HepG2 (cell line): ENCODE data around the gene NME2. TPM values are rescaled to one million over a fixed set of nuclear protein-coding genes. Genes with fewer than 3 reads are reported as not detected.

ENCODE experiments used
- ATAC-seq: fragments of 200-7000 bp; cut with Tn5 transposase; 3 replicates; pipeline ENCODE4 v1.9.1; 2020; ENCODE audit warnings: mild to moderate bottlenecking, moderate library complexity
- BruUV-seq: library from RNA; stranded (reverse); fragments of 400-500 nt; replicated peaks from 2 replicates; lab custom pipeline; 2021; lab: Mats Ljungman, UMichigan
- CTCF ChIA-PET: fragments of 300-600 bp; formaldehyde crosslinking; extraction: SDS; loops from one replicate; lab custom pipeline; 2021; ENCODE audit warnings: low total read pairs, inconsistent platforms, low intra/inter-chr PET ratio; lab: Yijun Ruan, JAX
- POLR2A ChIA-PET: fragments of 350-600 bp; sonication (Branson Sonifier 250); formaldehyde crosslinking; loops from one replicate; lab custom pipeline; 2020; ENCODE audit warnings: antibody characterized with exemption, inconsistent platforms; lab: Yijun Ruan, JAX
- DNase-seq: peaks from one replicate; pipeline ENCODE4 v3.0.0-alpha.2; 2015; ENCODE audit warnings: low spot score
- FAIRE-seq: peaks from 3 replicates; lab custom pipeline; 2011; peaks lifted over from hg19 to GRCh38; lab: Jason Lieb, UNC
- H2AFZ ChIP-seq: one replicate; pipeline ENCODE4 v1.6.1; 2011; ENCODE audit warnings: low read length, inconsistent platforms
- H3K27ac ChIP-seq: fragments of 300-600 bp; 3 replicates; pipeline ENCODE4 v1.8.0; 2011; ENCODE audit warnings: mixed run types, mild to moderate bottlenecking, mixed read lengths, low read length, inconsistent platforms; ENCODE audit not compliant: insufficient read depth; ENCODE audit errors: extremely low read length
- H3K27me3 ChIP-seq, 2 experiments: fragments of 200-600 bp in 1 of 2; 2 replicates in 1 of 2; 3 replicates in 1 of 2; pipeline versions ENCODE4 v1.6.0 to v1.8.0; 2011; ENCODE audit warnings: low read length in 2 of 2, mild to moderate bottlenecking in 2 of 2, moderate library complexity in 2 of 2, inconsistent platforms in 1 of 2; ENCODE audit not compliant: insufficient read depth in 2 of 2, control insufficient read depth in 1 of 2
- H3K36me3 ChIP-seq, 2 experiments: fragments of 200-600 bp in 1 of 2; replicated peaks in 1 of 2; 2 replicates in 1 of 2; 3 replicates in 1 of 2; pipeline versions ENCODE4 v1.5.1 to v1.8.0; 2011; ENCODE audit warnings: low read length in 2 of 2, inconsistent platforms in 1 of 2; ENCODE audit not compliant: insufficient read depth in 2 of 2, control insufficient read depth in 1 of 2
- H3K4me1 ChIP-seq: 2 replicates; pipeline ENCODE4 v1.5.1; 2012; ENCODE audit warnings: low read length, inconsistent platforms; ENCODE audit not compliant: insufficient read depth
- H3K4me2 ChIP-seq: 2 replicates; pipeline ENCODE4 v1.6.0; 2011; ENCODE audit warnings: low read depth, low read length, inconsistent platforms
- H3K4me3 ChIP-seq, 3 experiments: fragments of 200-600 bp in 1 of 3; sonication (generic), shearing (Covaris generic) in 1 of 3; replicated peaks in 1 of 3; 2 replicates each; pipeline ENCODE4 v1.5.1; 2011 to 2016; ENCODE audit warnings: low read length in 3 of 3, inconsistent platforms in 2 of 3, low read depth in 2 of 3, mild to moderate bottlenecking in 2 of 3, control low read depth in 1 of 3, mixed read lengths in 1 of 3; ENCODE audit not compliant: insufficient read depth in 1 of 3
- H3K79me2 ChIP-seq: one replicate; pipeline ENCODE4 v1.6.1; 2011; ENCODE audit warnings: low read length, inconsistent platforms; ENCODE audit not compliant: insufficient read depth
- H3K9ac ChIP-seq: 2 replicates; pipeline ENCODE4 v1.6.0; 2011; ENCODE audit warnings: mild to moderate bottlenecking, low read depth, low read length, inconsistent platforms; ENCODE audit not compliant: insufficient read depth
- H3K9me3 ChIP-seq: 2 replicates; pipeline ENCODE4 v1.5.1; 2012; ENCODE audit warnings: mild to moderate bottlenecking, low read length
- H4K20me1 ChIP-seq: 2 replicates; pipeline ENCODE4 v1.6.0; 2011; ENCODE audit warnings: inconsistent platforms, mild to moderate bottlenecking, low read length, moderate library complexity; ENCODE audit not compliant: insufficient read depth
- BCLAF1 ChIP-seq: fragments of 450-650 bp; IDR thresholded peaks from 2 replicates; pipeline ENCODE4 v1.6.1; 2017; ENCODE audit warnings: mild to moderate bottlenecking
- IRF2 ChIP-seq: IDR thresholded peaks from 2 replicates; pipeline ENCODE4 v1.6.1; 2018; ENCODE audit warnings: missing genetic modification reagents, missing compliant biosample characterization
- KLF16 ChIP-seq, 2 experiments: sonication (generic) in 1 of 2; formaldehyde crosslinking in 1 of 2; IDR thresholded peaks; 2 replicates each; pipeline versions ENCODE4 v1.6.1 to v1.8.0; 2016 to 2023; ENCODE audit warnings: missing genetic modification reagents in 2 of 2, missing compliant biosample characterization in 1 of 2
- REST ChIP-seq, 2 experiments: IDR thresholded peaks; 2 replicates each; pipeline ENCODE4 v1.6.1; 2011 to 2012; ENCODE audit warnings: low read length in 2 of 2, borderline replicate concordance in 1 of 2, low read depth in 1 of 2, mild to moderate bottlenecking in 1 of 2, moderate library complexity in 1 of 2
- ZNF121 ChIP-seq: sonication (generic); formaldehyde crosslinking; IDR thresholded peaks from 2 replicates; pipeline ENCODE4 v1.5.0; 2020; ENCODE audit warnings: mild to moderate bottlenecking, missing genetic modification reagents
- ZNF296 ChIP-seq: sonication (generic); formaldehyde crosslinking; conservative IDR thresholded peaks from 2 replicates; pipeline ENCODE4 v1.5.0; 2020; ENCODE audit warnings: mild to moderate bottlenecking, missing genetic modification reagents
- ZNF407 ChIP-seq: sonication (generic); formaldehyde crosslinking; IDR thresholded peaks from one replicate; pipeline ENCODE4 v1.5.1; 2020; ENCODE audit warnings: mild to moderate bottlenecking, missing genetic modification reagents; ENCODE audit errors: not compliant biosample characterization
- ZNF746 ChIP-seq: sonication (generic); formaldehyde crosslinking; IDR thresholded peaks from 2 replicates; pipeline ENCODE4 v1.8.0; 2022; ENCODE audit warnings: mild to moderate bottlenecking, missing genetic modification reagents
- ZSCAN31 ChIP-seq: sonication (generic); formaldehyde crosslinking; IDR thresholded peaks from 2 replicates; pipeline ENCODE4 v1.5.0; 2020; ENCODE audit warnings: low read depth, mild to moderate bottlenecking, missing genetic modification reagents
- WGBS: methylation state at CpG from one replicate; pipeline ENCODE4 v1.1.6; 2017; ENCODE audit warnings: low lambda C conversion rate; 5-methylcytosine and 5-hydroxymethylcytosine counted together
- in situ Hi-C: cut with HindIII; loops from 2 replicates; pipeline ENCODE4 v1.10.0; 2017; ENCODE audit warnings: low pct_unique_long_range_greater_than_20kb; ENCODE audit not compliant: extremely low pct_ligation_motif_present
- intact Hi-C: fragments of 100-400 bp; cut with micrococcal nuclease; formaldehyde crosslinking; loops from one replicate; pipeline ENCODE4 v1.10.0; 2022; ENCODE audit not compliant: unreplicated experiment
- polyA plus RNA-seq, 8 experiments: library from polyadenylated mRNA; depleted of rRNA in 3 of 8; stranded (reverse) in 7 of 8; unstranded in 1 of 8; fragments of >200 nt; fragmentation: Illumina TruSeq in 4 of 8; extraction: Trizol in 4 of 8; gene quantifications; 2 replicates each; pipeline versions ENCODE4 v1.2.1 to v1.2.3, GENCODE V29; 2011 to 2016; ENCODE audit warnings: low read depth in 4 of 8, missing spikeins in 1 of 8, mixed read lengths in 1 of 8; ENCODE audit not compliant: insufficient read depth in 1 of 8
- total RNA-seq, 5 experiments: library from RNA; depleted of rRNA; stranded (reverse); fragments of >200 nt; fragmentation: Illumina TruSeq; extraction: Trizol; gene quantifications; 2 replicates each; pipeline ENCODE4 v1.2.3, GENCODE V29; 2016; ENCODE audit warnings: low read depth in 1 of 5

Gene NME2
- total and polyA plus RNA-seq, 2 of the 13 experiments (the other 11 are each of a cell fraction or from before 2014, with no cell fraction given) = 790 to 1,213 TPM

- no peaks in the 10 kb centered on the region for H3K9me3 ChIP-seq
- intact Hi-C loops (no loop called here), in situ Hi-C loops (loop anchor here (5.0 kb wide), 1 partner anchor 149 kb away; no protein-coding TSS in a partner anchor)
- no peaks in the 10 kb centered on the region for H4K20me1 ChIP-seq
- ChIA-PET CTCF (interaction anchor here (3.3 kb wide), 1 partner anchor 150 kb away, joined by 38 read pairs; no protein-coding TSS in a partner anchor), POLR2A (no interaction called here)
- H3K4me1 ChIP-seq = peaks cover 61% of the 10 kb centered on the region
- peak overlapping the region; percentile 87 for H2AFZ ChIP-seq
- no peak overlapping the region for H3K9ac ChIP-seq
- WGBS = 25% methylated on average over 5 of the region's 5 CpGs
- FAIRE-seq = no peak
- no TSS peak for BruUV-seq
- no peak overlapping the region for H3K4me3 ChIP-seq
- peaks cover 25% of the 10 kb centered on the region for H3K79me2 ChIP-seq
- H3K27me3 ChIP-seq = no peaks in the 10 kb centered on the region; a peak in 1 of 5 replicates
- DNase-seq = no peak
- no peak for ATAC-seq
- peaks cover 0 to 6% of the 10 kb centered on the region in 2 experiments; a peak in 2 of 5 replicates for H3K36me3 ChIP-seq
- no peak overlapping the region for H3K27ac ChIP-seq
- 0 out of 2 replicates have a peak overlapping the region, but pooled peaks have one; percentile 18 for H3K4me2 ChIP-seq
- TF ChIP-seq KLF16 (CRISPR knock-in tag; IDR thresholded peaks at IDR 0.05) (no peak), ZNF296 (CRISPR knock-in tag) (no peak), ZNF407 (no peak), IRF2 (CRISPR knock-in tag) (no peak), REST (IDR thresholded peaks at IDR 0.05; ENCODE audit: borderline replicate concordance in 1 of 2, low read depth in 1 of 2, low read length in 2 of 2) (no peak), ZNF121 (CRISPR knock-in tag) (no peak), ZNF746 (CRISPR knock-in tag) (no peak), BCLAF1 (no peak), ZSCAN31 (CRISPR knock-in tag) (no peak)
These were observed 15.3 kb upstream of the NME2 start for GRCh38 chr17:51150932-51151331.
